Hematopoietic multipotent progenitor cell (in vitro differentiated cells): ENCODE measurements around the gene NDUFV3. TPM values are rescaled to one million over a fixed set of nuclear protein-coding genes. Genes with fewer than 3 reads are reported as not detected.
"Not testable (repeated sequence)": the region's sequence is repeated elsewhere in the genome, so short reads cannot be mapped to it uniquely, and the experiment has no call there.

ENCODE experiments used
- DNase-seq, 3 donors: peaks; one replicate each; pipeline ENCODE4 v3.0.0-alpha.2; 2011 to 2015; ENCODE audit warnings: low read depth in 2 of 3, low spot score in 2 of 3
- total RNA-seq: library from RNA; depleted of rRNA; stranded (reverse); fragments of >200 nt; gene quantifications from one replicate; pipeline ENCODE4 v1.2.3, GENCODE V29; 2012

The NDUFV3 gene
- total RNA-seq, 1 donor: 29.9 TPM

DNA sequence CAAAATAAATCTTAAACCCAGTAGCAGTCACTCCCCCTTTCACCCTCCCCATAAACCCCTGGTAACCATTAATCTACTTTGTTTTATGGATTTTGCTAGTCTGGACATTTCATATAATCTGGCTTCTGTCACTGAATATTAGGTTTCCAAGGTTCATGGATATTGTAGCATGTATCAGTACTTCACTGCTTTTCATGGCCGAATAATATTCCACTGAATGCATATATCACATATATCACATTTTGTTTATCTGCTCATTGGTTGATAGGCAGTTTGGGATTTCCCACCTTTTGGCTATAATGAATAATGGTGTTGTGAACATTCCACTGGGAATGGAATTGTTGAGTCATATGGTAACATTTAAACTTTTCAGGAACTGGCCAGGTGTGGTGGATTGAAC is 9.2 kb upstream of the NDUFV3 start:
- no peak for DNase-seq

DNA sequence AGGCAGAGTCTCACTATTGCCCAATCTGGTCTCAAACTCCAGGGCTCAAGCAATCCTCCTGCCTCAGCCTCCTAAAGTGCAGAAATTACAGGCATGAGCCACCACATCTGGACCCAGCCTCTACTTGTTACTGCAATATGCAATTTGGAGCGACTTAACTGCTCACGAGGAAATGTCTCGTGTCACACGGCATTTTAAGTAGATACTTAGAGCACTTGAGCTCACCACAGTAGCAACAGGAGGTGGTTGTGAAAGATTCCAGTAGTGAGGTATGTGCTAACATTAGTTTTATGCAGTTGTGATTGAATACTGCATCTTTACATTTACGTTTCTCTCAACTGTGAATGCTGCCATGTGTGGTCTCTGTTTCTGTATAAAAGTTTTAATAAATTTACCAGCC is 5.8 kb upstream of the NDUFV3 start:
- no peak for DNase-seq

DNA sequence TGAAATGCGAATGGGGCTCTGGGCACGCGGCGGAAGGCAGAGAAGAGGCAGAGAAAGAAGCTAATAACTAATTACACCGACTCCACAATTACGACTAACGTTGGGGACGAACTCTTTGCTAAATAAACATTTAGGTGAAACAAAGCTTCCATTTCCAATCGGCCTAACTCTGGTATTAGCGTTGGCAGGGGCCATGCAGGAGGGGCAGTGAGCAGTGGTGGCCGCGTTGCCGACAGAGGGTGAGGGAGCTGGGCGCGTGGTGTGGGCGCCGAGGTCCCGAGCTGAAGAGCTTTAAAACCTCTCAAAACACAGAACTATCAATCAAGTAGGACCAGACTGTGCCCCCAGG is 553 bp upstream of the NDUFV3 start:
- no peak for DNase-seq

GRCh38 chr21:42900446-42900845 is 7.3 kb downstream of the NDUFV3 start:
- DNase-seq: peak in 1 of 3 donors; percentile 14

DNA sequence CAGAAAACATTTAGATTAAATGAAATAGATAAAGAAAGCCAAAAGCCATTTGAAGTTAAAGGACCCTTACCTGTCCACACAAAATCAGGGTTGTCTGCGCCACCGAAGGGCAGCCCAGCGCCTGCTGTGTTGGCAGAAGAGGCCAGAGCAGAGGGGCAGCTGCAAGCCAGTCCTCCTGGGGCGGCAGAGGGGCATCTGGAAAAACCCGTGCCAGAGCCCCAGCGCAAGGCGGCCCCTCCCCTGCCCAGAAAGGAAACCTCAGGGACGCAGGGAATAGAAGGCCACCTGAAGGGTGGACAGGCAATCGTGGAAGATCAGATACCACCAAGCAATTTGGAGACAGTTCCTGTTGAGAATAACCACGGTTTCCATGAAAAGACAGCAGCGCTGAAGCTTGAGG is 10.7 kb downstream of the NDUFV3 start:
- DNase-seq: no peak

- no peak for DNase-seq
These were observed 12.1 kb downstream of the NDUFV3 start for GRCh38 chr21:42905195-42905594.

- no peak for DNase-seq
These were observed 13.1 kb downstream of the NDUFV3 start for GRCh38 chr21:42906233-42906632.

DNA sequence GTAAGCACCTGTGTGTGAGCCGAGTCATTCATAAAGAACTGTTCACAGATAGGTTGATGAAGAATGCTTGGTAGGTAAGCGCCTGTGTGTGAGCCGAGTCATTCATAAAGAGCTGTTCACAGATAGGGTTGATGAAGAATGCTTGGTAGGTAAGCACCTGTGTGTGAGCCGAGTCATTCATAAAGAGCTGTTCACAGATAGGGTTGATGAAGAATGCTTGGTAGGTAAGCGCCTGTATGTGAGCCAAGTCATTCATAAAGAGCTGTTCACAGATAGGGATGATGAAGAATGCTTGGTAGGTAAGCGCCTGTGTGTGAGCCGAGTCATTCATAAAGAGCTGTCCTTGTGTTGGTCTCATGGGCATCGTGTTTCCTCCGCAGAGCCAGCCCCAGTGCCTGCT is 15.4 kb downstream of the NDUFV3 start:
- not testable (repeated sequence) for DNase-seq

GRCh38 chr21:42911920-42912319 is 18.8 kb downstream of the NDUFV3 start:
- not testable (repeated sequence) for DNase-seq

GRCh38 chr21:42913476-42913875 is 20.4 kb downstream of the NDUFV3 start:
- no peak for DNase-seq

GRCh38 chr21:42918291-42918690 is 25.2 kb downstream of the NDUFV3 start:
- DNase-seq: no peak

GRCh38 chr21:42921927-42922326 is 28.8 kb downstream of the NDUFV3 start:
- no peak for DNase-seq

DNA sequence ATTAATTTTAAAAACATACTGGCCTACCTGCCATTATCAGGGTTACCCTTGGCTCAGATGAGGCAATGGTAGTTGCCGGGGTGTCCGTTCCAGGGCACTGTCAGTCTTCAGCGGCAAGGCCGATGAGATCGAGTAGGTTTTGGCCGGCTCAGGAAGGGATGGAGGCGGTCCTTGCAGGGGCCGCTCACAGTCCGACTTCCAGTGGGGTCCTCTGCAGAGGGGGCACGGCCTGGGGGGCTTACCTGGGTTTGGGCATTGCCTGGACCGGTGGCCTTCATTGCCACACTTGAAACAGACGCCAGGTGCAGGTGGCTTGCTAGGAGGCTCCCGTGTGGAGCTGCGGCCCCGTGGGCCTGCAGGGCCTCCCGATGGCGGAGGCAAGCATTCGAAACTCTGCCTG is 29.8 kb downstream of the NDUFV3 start:
- no peak for DNase-seq

GRCh38 chr21:42923553-42924432 is 30.7 kb downstream of the NDUFV3 start:
- DNase-seq: peak; percentile 19 to 87 (median 74)

- no peak for DNase-seq
These were observed 31.3 kb downstream of the NDUFV3 start for GRCh38 chr21:42924433-42924751.

GRCh38 chr21:42925114-42925926 is 32.2 kb downstream of the NDUFV3 start, which contains the start of gene ERVH48-1:
ERVH48-1 (minus strand) TSS chr21:42925630; CDS start chr21:42919006, 6,624 bp downstream.
- no peak for DNase-seq

DNA sequence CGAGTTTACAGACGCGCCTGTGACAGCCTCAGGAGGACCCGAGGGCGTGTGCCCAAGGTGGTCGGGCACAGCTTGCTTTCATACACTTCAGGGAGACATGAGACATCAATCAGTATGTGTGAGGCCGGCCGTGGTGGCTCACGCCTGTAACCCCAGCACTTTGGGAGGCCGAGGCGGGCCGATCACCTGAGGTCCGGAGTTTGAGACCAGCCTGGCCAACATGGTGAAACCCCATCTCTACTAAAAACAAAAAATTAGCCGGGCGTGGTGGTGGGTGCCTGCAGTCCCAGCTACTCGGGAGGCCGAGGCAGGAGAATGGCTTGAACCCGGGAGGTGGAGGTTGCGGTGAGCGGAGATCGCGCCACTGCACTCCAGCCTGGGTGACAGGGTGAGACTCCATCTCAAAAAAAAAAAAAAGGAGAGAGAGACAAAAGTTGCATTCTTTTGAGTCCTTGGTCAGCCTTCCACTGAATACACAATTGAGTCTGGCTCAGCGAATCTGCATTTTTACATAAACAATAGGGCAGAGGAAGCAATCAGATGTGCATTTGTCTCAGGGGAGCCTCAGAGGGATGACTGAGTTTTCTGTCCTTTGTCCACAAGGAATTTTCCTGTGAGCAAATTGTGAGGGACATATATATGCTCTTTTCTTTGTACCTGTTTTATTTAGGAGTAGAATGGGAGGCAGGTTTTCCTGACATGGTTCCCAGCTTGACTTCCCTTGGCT is 34.5 kb downstream of the NDUFV3 start:
- DNase-seq: not testable (repeated sequence)

GRCh38 chr21:42929969-42930368 is 36.9 kb downstream of the NDUFV3 start:
- DNase-seq: no peak

GRCh38 chr21:42931560-42932235 is 38.6 kb downstream of the NDUFV3 start:
- no peak for DNase-seq

DNA sequence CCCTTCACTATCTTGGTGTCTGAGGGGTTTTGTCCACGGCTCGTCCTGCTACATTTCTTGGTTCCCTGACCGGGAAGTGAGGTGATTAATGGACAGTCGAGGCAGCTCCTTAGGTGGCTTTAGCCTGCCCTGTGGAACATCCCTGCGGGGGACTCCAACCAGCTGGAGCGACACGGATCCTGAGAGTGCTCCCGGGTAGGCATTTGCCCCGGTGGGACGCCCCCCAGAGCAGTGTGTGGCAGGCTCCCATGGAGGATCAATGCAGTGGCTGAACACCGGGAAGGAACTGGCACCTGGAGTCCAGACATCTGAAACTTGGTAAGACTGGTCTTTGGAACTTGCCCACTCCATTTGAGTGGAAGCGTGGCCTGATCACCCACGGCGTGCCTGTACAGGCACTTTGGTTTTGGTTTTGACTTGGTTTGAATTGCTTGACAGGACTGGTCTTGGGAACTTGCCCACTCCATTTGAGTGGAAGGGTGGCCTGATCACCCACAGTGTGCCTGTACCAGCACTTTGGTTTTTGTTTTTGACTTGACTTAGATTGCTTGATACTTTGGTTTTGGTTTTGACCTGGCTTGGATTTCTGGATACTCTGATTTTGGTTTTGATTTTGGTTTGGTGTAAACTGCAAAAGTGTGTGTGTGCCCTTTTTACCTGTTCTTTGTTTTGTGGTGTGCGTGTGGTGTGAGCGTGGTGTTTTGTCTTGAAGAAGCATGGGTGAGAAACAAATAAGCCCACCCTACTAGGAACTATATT is 39.4 kb downstream of the NDUFV3 start:
- DNase-seq: not testable (repeated sequence)
